ENCODE data around the gene KAZN.

- TF ChIP-seq CTCF (IDR thresholded peaks at IDR 0.05; ENCODE audit: poor library complexity, severe bottlenecking) (no peak), POLR2AphosphoS5 (IDR thresholded peaks at IDR 0.05) (no peak), EZH2 (IDR thresholded peaks at IDR 0.05; ENCODE audit: borderline replicate concordance, insufficient read depth, low read length, poor library complexity, severe bottlenecking) (no peak), EP300 (conservative IDR thresholded peaks at IDR 0.05; ENCODE audit: poor library complexity, severe bottlenecking) (no peak)
These were observed 305.4 kb downstream of the KAZN start for GRCh38 chr1:14903922-14904321.
